ENCODE data around the gene NT5C2.
A peak's percentile ranks its signal among the peaks of the same experiment; 100 is the strongest.

The NT5C2 gene

DNA sequence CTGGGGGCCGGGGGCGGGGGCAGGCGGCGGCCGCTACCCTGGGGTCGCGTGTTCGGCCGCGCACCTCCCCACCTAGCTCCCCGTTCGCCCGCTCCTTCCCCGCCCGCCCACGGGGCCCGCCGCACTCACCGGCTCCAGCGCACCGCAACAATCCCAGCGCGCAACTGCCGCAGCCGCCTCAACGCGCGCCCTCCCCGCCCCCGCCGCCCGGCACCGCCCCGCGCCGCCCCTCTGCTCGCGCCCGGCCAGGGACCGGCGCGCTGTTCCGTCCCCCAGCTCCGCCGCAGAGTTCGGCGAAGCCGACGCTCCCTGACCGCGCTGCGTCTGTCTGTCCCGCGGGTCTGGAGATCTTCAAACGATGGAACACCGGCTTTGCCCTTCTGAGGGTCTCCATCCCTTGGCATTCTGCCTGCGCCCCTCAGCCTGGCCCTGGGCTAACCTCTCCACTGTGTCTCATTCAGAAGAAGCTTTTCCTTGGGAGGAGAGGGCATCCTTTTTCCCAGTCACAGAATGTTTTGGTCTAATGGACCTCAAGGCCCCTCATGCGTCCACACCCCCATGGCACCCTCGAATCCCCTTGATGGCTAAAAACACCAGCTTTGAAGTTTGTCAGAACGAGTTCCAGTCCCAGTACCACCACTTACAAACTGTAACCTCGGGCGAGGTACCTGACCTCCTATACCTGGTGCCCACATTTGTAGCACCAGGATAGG, at the start of gene NT5C2:
TSS of gene NT5C2 (minus strand) at position 166 of the 713 bp plus-strand sequence. CDS start 18,314 bp downstream, outside the sequence.
- H3K9me3 ChIP-seq (ENCODE audit: control insufficient read depth in 5 of 5, low read length in 5 of 5), result no peaks in the 10 kb centered on the region
- H3K27me3 ChIP-seq (ENCODE audit: control insufficient read depth in 5 of 5, insufficient read depth in 4 of 5, low read length in 5 of 5), result no peaks in the 10 kb centered on the region
- H3K36me3 ChIP-seq (ENCODE audit: control insufficient read depth in 5 of 5, insufficient read depth in 5 of 5, low read length in 5 of 5), result no peaks in the 10 kb centered on the region
- H3K4me3 ChIP-seq (ENCODE audit: low read depth in 1 of 5, low read length in 5 of 5), result peak within 1 kb of the TSS; percentile 81 to 90 (median 86)
- peaks cover 0 to 53% (median 37%) of the 10 kb centered on the region in 5 donors for H3K4me1 ChIP-seq (ENCODE audit: control insufficient read depth in 5 of 5, insufficient read depth in 5 of 5, low read length in 5 of 5)
- peak within 1 kb of the TSS; percentile 77 to 93 (median 81) for H3K9ac ChIP-seq (ENCODE audit: low read length in 5 of 5)
- peak within 1 kb of the TSS; percentile 94 for H3K27ac ChIP-seq (ENCODE audit: low read depth, low read length)

DNA sequence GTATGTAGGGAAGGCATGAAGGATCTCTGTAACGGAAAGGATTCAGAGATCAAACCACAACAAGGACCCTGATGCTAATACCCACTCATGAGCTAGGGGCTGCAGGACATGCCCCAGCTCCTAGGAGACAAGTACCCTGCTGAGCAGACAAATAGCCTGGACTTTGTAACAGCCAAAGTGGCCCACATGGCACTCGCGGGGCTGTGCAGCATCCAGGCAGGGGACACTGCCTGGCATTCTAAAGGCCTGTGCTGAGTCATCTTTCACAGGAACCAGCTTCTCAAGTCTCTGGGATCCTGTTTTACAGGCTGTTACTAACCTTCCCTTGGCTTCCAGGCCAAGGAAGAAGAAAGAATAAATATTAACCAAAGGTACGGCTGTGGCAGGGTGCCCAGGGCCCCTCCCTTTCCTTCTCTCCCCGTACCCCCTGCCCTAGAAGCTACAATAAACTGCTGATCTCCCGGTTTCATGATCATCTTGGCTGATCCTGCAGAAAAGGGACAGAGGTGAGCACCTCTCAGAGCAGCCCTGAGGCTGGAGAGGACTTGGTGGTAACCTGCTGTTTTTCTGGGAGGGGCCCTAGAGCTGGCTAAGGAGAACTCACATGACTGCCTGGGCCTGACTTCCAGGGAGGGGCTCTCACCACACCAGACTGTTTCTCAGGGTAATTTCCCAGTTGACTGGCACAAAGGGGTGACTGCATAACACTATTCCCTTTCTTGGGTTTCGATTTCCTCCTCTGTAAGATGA, 48.4 kb upstream of the NT5C2 start:
- peak overlapping the region in 1 of 5 donors; percentile 7 for H3K4me3 ChIP-seq (ENCODE audit: low read depth in 1 of 5, low read length in 5 of 5)
- no peaks in the 10 kb centered on the region for H3K9me3 ChIP-seq (ENCODE audit: control insufficient read depth in 5 of 5, low read length in 5 of 5)
- peaks cover 0 to 10% (median 9%) of the 10 kb centered on the region in 5 donors for H3K4me1 ChIP-seq (ENCODE audit: control insufficient read depth in 5 of 5, insufficient read depth in 5 of 5, low read length in 5 of 5)
- no peaks in the 10 kb centered on the region for H3K36me3 ChIP-seq (ENCODE audit: control insufficient read depth in 5 of 5, insufficient read depth in 5 of 5, low read length in 5 of 5)
- H3K27me3 ChIP-seq (ENCODE audit: control insufficient read depth in 5 of 5, insufficient read depth in 4 of 5, low read length in 5 of 5), result no peaks in the 10 kb centered on the region
- peak overlapping the region in 2 of 5 donors; percentile 7 to 13 for H3K9ac ChIP-seq (ENCODE audit: low read length in 5 of 5)
- no peak overlapping the region for H3K27ac ChIP-seq (ENCODE audit: low read depth, low read length)

DNA sequence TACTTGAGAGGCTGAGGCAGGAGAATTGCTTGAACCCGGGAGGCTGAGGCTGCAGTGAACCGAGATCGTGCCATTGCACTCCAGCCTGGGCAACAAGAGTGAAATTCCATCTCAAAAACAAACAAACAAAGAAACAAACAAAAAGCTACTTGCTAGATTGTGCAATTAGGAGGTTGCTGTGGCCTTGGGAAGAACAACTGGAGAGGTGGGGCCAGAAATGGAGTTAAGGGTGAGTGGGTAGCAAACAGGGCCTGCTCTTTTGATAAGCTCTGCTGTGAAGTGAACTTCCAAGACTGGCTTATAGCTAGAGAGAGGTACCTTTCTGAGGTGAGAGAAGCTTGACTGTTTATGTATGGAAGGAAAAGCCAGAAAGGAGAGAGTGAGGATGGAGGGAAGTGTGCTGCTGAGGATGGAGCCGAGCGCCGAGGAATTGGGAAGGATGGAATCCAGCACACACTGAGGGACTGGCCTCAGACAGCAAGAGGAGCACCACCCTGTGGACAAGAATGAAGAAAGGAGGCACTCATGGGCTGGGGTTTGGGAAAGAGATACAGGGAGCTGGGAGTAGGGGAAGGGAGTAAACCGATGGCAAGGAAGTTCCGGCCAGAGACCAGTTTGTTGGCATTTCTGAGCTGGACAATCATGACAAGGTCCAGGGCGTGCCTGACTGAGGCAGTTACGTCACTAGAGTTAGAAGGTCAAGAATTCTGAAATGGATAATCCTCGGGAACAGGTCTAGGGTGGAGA, 45.6 kb upstream of the NT5C2 start:
- no peak overlapping the region for H3K4me3 ChIP-seq (ENCODE audit: low read depth in 1 of 5, low read length in 5 of 5)
- no peak overlapping the region for H3K27ac ChIP-seq (ENCODE audit: low read depth, low read length)
- no peaks in the 10 kb centered on the region for H3K36me3 ChIP-seq (ENCODE audit: control insufficient read depth in 5 of 5, insufficient read depth in 5 of 5, low read length in 5 of 5)
- H3K9me3 ChIP-seq (ENCODE audit: control insufficient read depth in 5 of 5, low read length in 5 of 5), result no peaks in the 10 kb centered on the region
- H3K9ac ChIP-seq (ENCODE audit: low read length in 5 of 5), result no peak overlapping the region
- H3K27me3 ChIP-seq (ENCODE audit: control insufficient read depth in 5 of 5, insufficient read depth in 4 of 5, low read length in 5 of 5), result no peaks in the 10 kb centered on the region
- peaks cover 0 to 10% (median 9%) of the 10 kb centered on the region in 5 donors for H3K4me1 ChIP-seq (ENCODE audit: control insufficient read depth in 5 of 5, insufficient read depth in 5 of 5, low read length in 5 of 5)

DNA sequence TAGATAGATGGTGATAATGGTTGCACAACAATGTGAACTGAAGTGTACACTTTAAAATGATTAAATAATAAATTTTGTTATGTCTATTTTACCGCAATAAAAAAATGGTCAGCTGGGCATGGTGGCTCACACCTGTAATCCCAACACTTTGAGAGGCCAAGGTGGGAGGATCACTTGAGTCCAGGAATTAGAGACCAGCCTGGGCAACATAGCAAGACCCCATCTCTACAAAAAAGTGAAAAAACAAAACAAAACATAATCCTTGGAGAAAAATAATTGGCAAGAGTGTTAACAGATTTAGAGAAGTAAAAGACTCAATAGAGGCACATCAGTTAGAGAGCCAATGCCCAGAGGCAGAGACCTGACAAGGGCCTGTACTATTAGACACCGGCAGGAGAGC, 42.7 kb upstream of the NT5C2 start:
- Histone ChIP-seq H3K9ac (ENCODE audit: low read length in 5 of 5) (no peak overlapping the region), H3K36me3 (ENCODE audit: control insufficient read depth in 5 of 5, insufficient read depth in 5 of 5, low read length in 5 of 5) (no peaks in the 10 kb centered on the region), H3K27ac (ENCODE audit: low read depth, low read length) (no peak overlapping the region), H3K4me1 (ENCODE audit: control insufficient read depth in 5 of 5, insufficient read depth in 5 of 5, low read length in 5 of 5) (peaks cover 0 to 7% (median 0%) of the 10 kb centered on the region in 5 donors), H3K27me3 (ENCODE audit: control insufficient read depth in 5 of 5, insufficient read depth in 4 of 5, low read length in 5 of 5) (no peaks in the 10 kb centered on the region), H3K4me3 (ENCODE audit: low read depth in 1 of 5, low read length in 5 of 5) (no peak overlapping the region), H3K9me3 (ENCODE audit: control insufficient read depth in 5 of 5, low read length in 5 of 5) (no peaks in the 10 kb centered on the region)

DNA sequence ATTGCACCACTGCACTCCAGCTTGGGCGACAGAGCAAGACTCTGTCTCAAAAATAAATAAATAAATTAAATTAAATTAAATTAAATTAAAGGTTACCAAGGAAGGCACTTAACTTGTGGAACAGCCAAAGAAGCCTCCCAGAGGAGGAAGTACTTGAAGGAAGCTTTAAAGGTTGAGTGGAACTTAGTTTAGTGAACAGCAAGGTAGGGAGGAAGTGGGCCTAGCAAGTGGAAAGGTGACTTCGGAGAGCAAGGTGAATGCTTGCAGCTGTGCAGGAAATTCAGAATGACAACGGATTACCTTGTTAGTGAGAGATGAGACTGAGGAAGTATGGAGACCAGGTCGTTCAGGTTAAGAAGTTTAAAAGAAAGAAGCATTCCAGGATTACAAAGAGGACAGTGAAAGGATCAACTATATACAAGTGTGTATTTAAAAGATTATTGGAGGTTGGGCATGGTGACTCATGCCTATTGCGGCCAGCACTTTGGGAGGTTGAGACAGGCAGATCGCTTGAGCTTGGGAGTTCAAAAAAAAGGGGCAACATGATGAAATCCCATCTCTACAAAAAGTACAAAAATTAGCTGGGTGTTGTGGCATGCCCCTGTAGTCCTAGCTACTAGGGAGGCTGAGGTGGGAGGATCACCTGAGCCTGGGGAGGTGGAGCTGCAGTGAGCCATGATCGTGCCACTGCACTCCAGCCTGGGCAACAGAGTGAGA, 39.9 kb upstream of the NT5C2 start:
- Histone ChIP-seq H3K36me3 (ENCODE audit: control insufficient read depth in 5 of 5, insufficient read depth in 5 of 5, low read length in 5 of 5) (no peaks in the 10 kb centered on the region), H3K9ac (ENCODE audit: low read length in 5 of 5) (no peak overlapping the region), H3K27ac (ENCODE audit: low read depth, low read length) (no peak overlapping the region), H3K4me1 (ENCODE audit: control insufficient read depth in 5 of 5, insufficient read depth in 5 of 5, low read length in 5 of 5) (peaks cover 0 to 7% (median 0%) of the 10 kb centered on the region in 5 donors), H3K4me3 (ENCODE audit: low read depth in 1 of 5, low read length in 5 of 5) (no peak overlapping the region), H3K27me3 (ENCODE audit: control insufficient read depth in 5 of 5, insufficient read depth in 4 of 5, low read length in 5 of 5) (no peaks in the 10 kb centered on the region), H3K9me3 (ENCODE audit: control insufficient read depth in 5 of 5, low read length in 5 of 5) (no peaks in the 10 kb centered on the region)

DNA sequence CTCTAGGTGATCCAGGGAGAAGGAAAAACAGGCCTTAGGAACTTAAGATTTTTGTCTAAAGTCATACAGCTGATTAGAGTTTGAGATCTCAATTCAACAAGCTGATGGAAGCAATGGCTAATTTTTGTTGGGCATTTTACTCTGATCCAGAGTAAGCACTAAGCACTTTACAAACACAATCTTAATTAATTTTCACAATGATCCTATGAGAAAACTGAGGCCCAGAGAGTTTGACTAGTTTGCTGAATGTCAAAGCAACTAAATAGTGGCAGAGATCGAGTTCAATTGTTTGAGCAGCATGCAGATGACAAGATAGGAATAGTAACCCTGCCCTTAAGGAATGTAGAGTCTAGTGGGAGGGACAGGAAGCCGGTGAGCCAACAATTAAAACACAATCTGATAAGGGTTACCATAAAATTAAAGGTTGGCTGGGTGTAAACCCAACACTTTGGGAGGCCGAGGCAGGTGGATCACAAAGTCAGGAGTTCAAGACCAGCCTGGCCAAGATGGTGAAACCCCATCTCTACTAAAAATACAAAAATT, 39.1 kb upstream of the NT5C2 start:
- Histone ChIP-seq H3K36me3 (ENCODE audit: control insufficient read depth in 5 of 5, insufficient read depth in 5 of 5, low read length in 5 of 5) (no peaks in the 10 kb centered on the region), H3K4me3 (ENCODE audit: low read depth in 1 of 5, low read length in 5 of 5) (no peak overlapping the region), H3K27me3 (ENCODE audit: control insufficient read depth in 5 of 5, insufficient read depth in 4 of 5, low read length in 5 of 5) (no peaks in the 10 kb centered on the region), H3K27ac (ENCODE audit: low read depth, low read length) (no peak overlapping the region), H3K4me1 (ENCODE audit: control insufficient read depth in 5 of 5, insufficient read depth in 5 of 5, low read length in 5 of 5) (peaks cover 0 to 7% (median 0%) of the 10 kb centered on the region in 5 donors), H3K9ac (ENCODE audit: low read length in 5 of 5) (no peak overlapping the region), H3K9me3 (ENCODE audit: control insufficient read depth in 5 of 5, low read length in 5 of 5) (no peaks in the 10 kb centered on the region)

DNA sequence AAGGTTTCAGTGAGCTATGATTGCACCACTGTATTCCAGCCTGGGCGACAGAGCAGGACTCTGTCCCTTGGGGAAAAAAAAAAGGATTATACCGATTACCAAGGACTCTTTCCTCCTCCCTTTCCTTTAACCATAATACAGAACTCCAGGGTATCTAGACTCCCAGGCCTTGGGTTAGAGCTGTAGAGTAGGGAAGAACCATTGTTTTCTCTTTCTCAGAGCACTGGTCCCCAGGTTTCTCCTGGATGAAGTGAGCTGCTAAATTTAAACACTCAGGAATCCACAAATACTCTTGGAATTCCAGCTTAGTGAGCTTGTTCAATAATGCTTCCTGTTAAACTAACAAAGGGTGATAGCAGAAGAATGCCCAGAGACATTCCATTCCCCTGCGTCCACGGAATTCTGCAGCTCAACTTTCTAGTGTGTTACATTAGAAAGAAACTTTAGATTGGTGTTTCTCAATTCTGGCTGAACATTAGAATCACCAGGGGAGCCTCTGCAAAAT, 38.0 kb upstream of the NT5C2 start:
- Histone ChIP-seq H3K9me3 (ENCODE audit: control insufficient read depth in 5 of 5, low read length in 5 of 5) (no peaks in the 10 kb centered on the region), H3K9ac (ENCODE audit: low read length in 5 of 5) (no peak overlapping the region), H3K27me3 (ENCODE audit: control insufficient read depth in 5 of 5, insufficient read depth in 4 of 5, low read length in 5 of 5) (no peaks in the 10 kb centered on the region), H3K27ac (ENCODE audit: low read depth, low read length) (no peak overlapping the region), H3K36me3 (ENCODE audit: control insufficient read depth in 5 of 5, insufficient read depth in 5 of 5, low read length in 5 of 5) (no peaks in the 10 kb centered on the region), H3K4me1 (ENCODE audit: control insufficient read depth in 5 of 5, insufficient read depth in 5 of 5, low read length in 5 of 5) (peaks cover 0 to 7% (median 0%) of the 10 kb centered on the region in 5 donors), H3K4me3 (ENCODE audit: low read depth in 1 of 5, low read length in 5 of 5) (no peak overlapping the region)

DNA sequence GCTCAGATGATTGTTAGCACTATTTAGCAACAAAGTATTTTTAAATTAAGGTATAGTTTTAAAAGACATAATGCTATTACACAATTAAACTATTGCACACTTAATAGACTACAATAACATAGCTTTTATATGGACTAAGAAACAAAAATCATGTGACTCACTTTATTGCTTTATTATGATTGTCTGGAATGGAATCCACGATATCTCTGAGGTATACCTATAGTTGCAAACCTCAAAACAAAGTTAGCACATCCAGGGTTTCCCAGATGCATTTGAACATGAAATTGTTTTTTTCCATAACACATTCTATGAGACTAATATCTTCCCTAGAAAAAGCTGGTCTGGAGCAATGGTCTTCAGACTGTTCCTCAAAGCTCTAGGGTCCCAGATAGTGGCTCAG, 34.3 kb upstream of the NT5C2 start:
- Histone ChIP-seq H3K27ac (ENCODE audit: low read depth, low read length) (no peak overlapping the region), H3K4me1 (ENCODE audit: control insufficient read depth in 5 of 5, insufficient read depth in 5 of 5, low read length in 5 of 5) (peaks cover 0 to 7% (median 0%) of the 10 kb centered on the region in 5 donors), H3K4me3 (ENCODE audit: low read depth in 1 of 5, low read length in 5 of 5) (no peak overlapping the region), H3K9me3 (ENCODE audit: control insufficient read depth in 5 of 5, low read length in 5 of 5) (peaks cover 6 to 18% (median 13%) of the 10 kb centered on the region in 5 donors), H3K9ac (ENCODE audit: low read length in 5 of 5) (no peak overlapping the region), H3K36me3 (ENCODE audit: control insufficient read depth in 5 of 5, insufficient read depth in 5 of 5, low read length in 5 of 5) (no peaks in the 10 kb centered on the region), H3K27me3 (ENCODE audit: control insufficient read depth in 5 of 5, insufficient read depth in 4 of 5, low read length in 5 of 5) (no peaks in the 10 kb centered on the region)

DNA sequence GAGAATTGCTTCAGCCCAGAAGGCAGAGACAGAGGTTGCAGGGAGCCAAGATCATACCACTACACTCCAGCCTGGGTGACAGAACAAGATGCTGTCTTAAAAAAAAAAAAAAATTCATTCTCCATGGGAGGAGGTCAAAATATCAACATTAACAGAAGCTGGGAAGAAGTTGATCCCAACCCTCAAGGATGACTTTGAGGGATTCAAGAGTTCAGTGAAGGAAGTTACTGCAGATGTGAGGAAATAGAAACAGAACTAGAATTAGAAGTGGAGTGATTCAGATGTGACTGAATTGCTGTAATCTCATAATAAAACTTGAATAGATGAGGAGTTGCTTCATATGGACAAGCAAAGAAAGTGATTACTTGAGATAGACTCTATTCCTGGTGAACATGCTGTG, 32.9 kb upstream of the NT5C2 start:
- Histone ChIP-seq H3K27ac (ENCODE audit: low read depth, low read length) (no peak overlapping the region), H3K9me3 (ENCODE audit: control insufficient read depth in 5 of 5, low read length in 5 of 5) (peaks cover 6 to 18% (median 13%) of the 10 kb centered on the region in 5 donors), H3K36me3 (ENCODE audit: control insufficient read depth in 5 of 5, insufficient read depth in 5 of 5, low read length in 5 of 5) (no peaks in the 10 kb centered on the region), H3K4me1 (ENCODE audit: control insufficient read depth in 5 of 5, insufficient read depth in 5 of 5, low read length in 5 of 5) (peaks cover 0 to 3% (median 0%) of the 10 kb centered on the region in 5 donors), H3K9ac (ENCODE audit: low read length in 5 of 5) (no peak overlapping the region), H3K4me3 (ENCODE audit: low read depth in 1 of 5, low read length in 5 of 5) (no peak overlapping the region), H3K27me3 (ENCODE audit: control insufficient read depth in 5 of 5, insufficient read depth in 4 of 5, low read length in 5 of 5) (no peaks in the 10 kb centered on the region)

Measured in subcutaneous abdominal adipose tissue (tissue), 5 donors.